Measurements from ENCODE around the gene PSORS1C1. TPM values are rescaled to one million over a fixed set of nuclear protein-coding genes. Genes with fewer than 3 reads are reported as not detected.

The PSORS1C1 gene
- total RNA-seq, 1 donor from 2014 or later = 8.2 TPM

GRCh38 chr6:31170600-31170881, 55.9 kb downstream of the PSORS1C1 start, which contains the start of gene POU5F1:
TSS of gene POU5F1 (minus strand) at chr6:31170682. CDS start at chr6:31170620, 62 bp downstream.
- TF ChIP-seq CTCF (IDR thresholded peaks at IDR 0.05) = no peak
- Histone ChIP-seq H3K4me3 (no peak within 1 kb of the TSS), H3K36me3 (no peaks in the 10 kb centered on the region), H3K27me3 (no peaks in the 10 kb centered on the region), H3K4me1 (no peaks in the 10 kb centered on the region), H3K27ac (no peak within 1 kb of the TSS), H3K9me3 (no peaks in the 10 kb centered on the region)
- no peak for DNase-seq
- ATAC-seq = no peak
- intact Hi-C loops (cut with DNase I) = no loop called here

- intact Hi-C loops (cut with DNase I) = no loop called here
- H3K27ac ChIP-seq = no peak overlapping the region
- no peaks in the 10 kb centered on the region for H3K36me3 ChIP-seq
- no peaks in the 10 kb centered on the region for H3K9me3 ChIP-seq
- DNase-seq = no peak
- H3K4me3 ChIP-seq = no peak overlapping the region
- TF ChIP-seq CTCF (IDR thresholded peaks at IDR 0.05) = no peak
- no peak for ATAC-seq
- no peaks in the 10 kb centered on the region for H3K27me3 ChIP-seq
- no peaks in the 10 kb centered on the region for H3K4me1 ChIP-seq
Observed at GRCh38 chr6:31170987-31171671, 56.5 kb downstream of the PSORS1C1 start.

- TF ChIP-seq CTCF (IDR thresholded peaks at IDR 0.05) = no peak
- H3K36me3 ChIP-seq = no peaks in the 10 kb centered on the region
- H3K27ac ChIP-seq = no peak overlapping the region
- DNase-seq (no peak), ATAC-seq (no peak)
- no peak overlapping the region for H3K4me3 ChIP-seq
- H3K4me1 ChIP-seq = no peaks in the 10 kb centered on the region
- no peaks in the 10 kb centered on the region for H3K27me3 ChIP-seq
- no peaks in the 10 kb centered on the region for H3K9me3 ChIP-seq
- intact Hi-C loops (cut with DNase I) = no loop called here
Observed at GRCh38 chr6:31171931-31172905, 57.6 kb downstream of the PSORS1C1 start.

GRCh38 chr6:31172973-31173384, 58.4 kb downstream of the PSORS1C1 start:
- TF ChIP-seq CTCF (IDR thresholded peaks at IDR 0.05) = no peak
- no peaks in the 10 kb centered on the region for H3K27me3 ChIP-seq
- DNase-seq (no peak), ATAC-seq (no peak)
- intact Hi-C loops (cut with DNase I) = no loop called here
- no peak overlapping the region for H3K4me3 ChIP-seq
- H3K9me3 ChIP-seq = no peaks in the 10 kb centered on the region
- H3K36me3 ChIP-seq = no peaks in the 10 kb centered on the region
- H3K4me1 ChIP-seq = no peaks in the 10 kb centered on the region
- no peak overlapping the region for H3K27ac ChIP-seq

GRCh38 chr6:31173406-31173805, 58.8 kb downstream of the PSORS1C1 start:
- Histone ChIP-seq H3K36me3 (no peaks in the 10 kb centered on the region), H3K4me1 (no peaks in the 10 kb centered on the region), H3K27me3 (no peaks in the 10 kb centered on the region), H3K4me3 (no peak overlapping the region), H3K9me3 (no peaks in the 10 kb centered on the region), H3K27ac (no peak overlapping the region)
- intact Hi-C loops (cut with DNase I) = no loop called here
- no peak for TF ChIP-seq CTCF (IDR thresholded peaks at IDR 0.05)
- ATAC-seq = no peak
- no peak for DNase-seq

All from upper lobe of right lung (tissue), 1 donor.